ENCODE data around the gene POP7.

DNA sequence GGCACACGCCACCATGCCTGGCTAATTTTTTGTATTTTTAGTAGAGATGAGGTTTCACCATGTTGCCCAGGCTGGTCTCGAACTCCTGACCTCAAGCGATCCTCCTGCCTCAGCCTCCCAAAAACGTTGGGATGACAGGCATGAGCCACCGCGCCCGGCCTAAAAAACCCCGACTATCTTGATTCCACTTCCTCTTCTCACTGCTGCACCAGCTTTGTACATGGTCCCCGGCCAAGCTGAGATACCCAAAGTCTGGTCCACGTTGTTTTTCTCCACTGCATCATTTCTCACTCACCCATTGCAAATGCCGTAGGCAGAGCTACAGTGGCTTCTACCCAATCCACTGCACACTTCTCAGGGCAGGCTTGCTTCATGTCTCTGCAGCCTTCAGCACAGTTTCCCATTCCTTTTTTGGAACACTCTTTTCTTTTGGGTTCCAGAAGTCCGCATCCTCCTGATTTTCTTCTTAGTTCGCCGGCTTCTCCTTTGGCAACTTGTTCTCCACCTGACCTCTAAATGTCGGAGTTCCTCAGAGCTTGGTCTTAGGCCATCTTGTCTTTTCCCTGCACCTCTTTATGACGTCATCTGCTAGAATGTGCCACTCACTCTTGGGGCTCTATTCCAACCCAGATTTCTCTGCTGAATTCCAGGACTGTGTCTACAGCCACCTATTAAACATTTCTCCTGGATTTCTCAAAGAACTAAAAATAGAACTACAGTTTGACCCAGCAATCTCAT lies 38.4 kb upstream of the POP7 start:
- TF ChIP-seq, protein P1, sequence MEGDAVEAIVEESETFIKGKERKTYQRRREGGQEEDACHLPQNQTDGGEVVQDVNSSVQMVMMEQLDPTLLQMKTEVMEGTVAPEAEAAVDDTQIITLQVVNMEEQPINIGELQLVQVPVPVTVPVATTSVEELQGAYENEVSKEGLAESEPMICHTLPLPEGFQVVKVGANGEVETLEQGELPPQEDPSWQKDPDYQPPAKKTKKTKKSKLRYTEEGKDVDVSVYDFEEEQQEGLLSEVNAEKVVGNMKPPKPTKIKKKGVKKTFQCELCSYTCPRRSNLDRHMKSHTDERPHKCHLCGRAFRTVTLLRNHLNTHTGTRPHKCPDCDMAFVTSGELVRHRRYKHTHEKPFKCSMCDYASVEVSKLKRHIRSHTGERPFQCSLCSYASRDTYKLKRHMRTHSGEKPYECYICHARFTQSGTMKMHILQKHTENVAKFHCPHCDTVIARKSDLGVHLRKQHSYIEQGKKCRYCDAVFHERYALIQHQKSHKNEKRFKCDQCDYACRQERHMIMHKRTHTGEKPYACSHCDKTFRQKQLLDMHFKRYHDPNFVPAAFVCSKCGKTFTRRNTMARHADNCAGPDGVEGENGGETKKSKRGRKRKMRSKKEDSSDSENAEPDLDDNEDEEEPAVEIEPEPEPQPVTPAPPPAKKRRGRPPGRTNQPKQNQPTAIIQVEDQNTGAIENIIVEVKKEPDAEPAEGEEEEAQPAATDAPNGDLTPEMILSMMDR (IDR thresholded peaks at IDR 0.05): no peak
- TF ChIP-seq EZH2 (IDR thresholded peaks at IDR 0.05; ENCODE audit: borderline replicate concordance, insufficient read depth, low read depth, low read length, poor library complexity, severe bottlenecking): no peak
